ENCODE measurements around the gene KRTAP10-11. TPM values are rescaled to one million over a fixed set of nuclear protein-coding genes. Genes with fewer than 3 reads are reported as not detected.

The KRTAP10-11 gene
- total RNA-seq, 1 donor from 2014 or later = not detected

DNA sequence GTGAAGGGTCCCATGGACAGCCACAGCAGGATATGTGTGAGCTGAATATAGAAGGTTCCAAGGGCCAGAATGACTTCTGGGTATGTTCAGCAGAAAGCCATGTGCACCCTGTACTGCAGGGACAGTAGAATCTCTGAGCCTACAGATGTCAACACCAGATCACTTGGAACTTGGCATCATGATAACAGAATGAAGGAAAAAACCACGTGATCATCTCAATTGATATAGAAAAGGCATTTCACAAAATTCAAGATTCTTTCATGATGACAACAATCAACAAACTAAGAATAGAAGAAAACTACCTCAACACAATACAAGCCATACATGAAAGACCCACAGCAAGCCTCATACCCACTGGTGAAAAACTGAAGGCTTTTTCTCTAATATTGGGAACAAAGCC lies 21.4 kb downstream of the KRTAP10-11 start:
- Mint-ChIP-seq H3K4me1 (ENCODE audit: low read depth, unreplicated experiment) (no peaks in the 10 kb centered on the region), H3K27ac (ENCODE audit: unreplicated experiment) (no peak overlapping the region), H3K27me3 (ENCODE audit: unreplicated experiment) (peaks cover 2% of the 10 kb centered on the region), H3K4me3 (ENCODE audit: unreplicated experiment) (no peak overlapping the region), H3K9me3 (ENCODE audit: unreplicated experiment) (peaks cover 11% of the 10 kb centered on the region), H3K36me3 (ENCODE audit: unreplicated experiment) (peaks cover 30% of the 10 kb centered on the region)
- TF ChIP-seq, protein P1, sequence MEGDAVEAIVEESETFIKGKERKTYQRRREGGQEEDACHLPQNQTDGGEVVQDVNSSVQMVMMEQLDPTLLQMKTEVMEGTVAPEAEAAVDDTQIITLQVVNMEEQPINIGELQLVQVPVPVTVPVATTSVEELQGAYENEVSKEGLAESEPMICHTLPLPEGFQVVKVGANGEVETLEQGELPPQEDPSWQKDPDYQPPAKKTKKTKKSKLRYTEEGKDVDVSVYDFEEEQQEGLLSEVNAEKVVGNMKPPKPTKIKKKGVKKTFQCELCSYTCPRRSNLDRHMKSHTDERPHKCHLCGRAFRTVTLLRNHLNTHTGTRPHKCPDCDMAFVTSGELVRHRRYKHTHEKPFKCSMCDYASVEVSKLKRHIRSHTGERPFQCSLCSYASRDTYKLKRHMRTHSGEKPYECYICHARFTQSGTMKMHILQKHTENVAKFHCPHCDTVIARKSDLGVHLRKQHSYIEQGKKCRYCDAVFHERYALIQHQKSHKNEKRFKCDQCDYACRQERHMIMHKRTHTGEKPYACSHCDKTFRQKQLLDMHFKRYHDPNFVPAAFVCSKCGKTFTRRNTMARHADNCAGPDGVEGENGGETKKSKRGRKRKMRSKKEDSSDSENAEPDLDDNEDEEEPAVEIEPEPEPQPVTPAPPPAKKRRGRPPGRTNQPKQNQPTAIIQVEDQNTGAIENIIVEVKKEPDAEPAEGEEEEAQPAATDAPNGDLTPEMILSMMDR (IDR thresholded peaks at IDR 0.05; ENCODE audit: partially characterized antibody, unreplicated experiment) = no peak
- no peak for DNase-seq

DNA sequence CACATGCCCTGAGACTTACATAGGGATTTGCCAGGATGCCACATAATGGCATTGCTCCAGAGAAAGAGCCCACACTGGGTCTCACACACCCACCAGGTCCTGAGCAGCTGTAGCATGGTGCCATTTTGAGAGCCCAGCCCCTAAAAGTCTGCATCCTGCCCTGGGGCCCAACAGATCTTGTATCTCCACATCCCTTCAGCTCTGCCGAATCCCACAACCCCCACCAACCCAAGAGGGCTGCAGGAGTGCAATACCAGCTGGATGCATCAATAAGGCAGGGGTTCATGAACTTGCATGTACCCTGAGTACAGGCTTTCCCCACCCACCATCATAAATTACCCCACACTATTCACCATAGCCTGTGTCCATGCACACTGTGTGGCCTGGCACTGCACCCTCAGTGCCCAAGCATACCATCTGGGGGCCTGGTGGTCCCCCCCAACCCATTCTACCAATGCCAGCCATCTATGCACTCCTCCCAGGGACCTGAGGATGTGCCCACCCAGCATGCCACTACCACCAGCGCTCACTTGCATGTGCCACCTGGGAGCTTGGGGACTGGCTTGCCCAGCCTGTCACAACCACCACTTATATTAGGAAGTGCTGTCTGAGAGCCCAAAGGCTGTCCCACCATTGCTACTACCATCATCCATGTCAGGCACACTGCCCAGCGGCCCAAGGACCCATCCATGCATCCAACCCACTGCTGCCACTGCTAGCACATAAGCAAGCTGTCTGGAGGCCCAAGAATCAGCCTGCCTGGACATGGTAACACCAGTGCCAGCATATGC lies 24.6 kb downstream of the KRTAP10-11 start:
- Mint-ChIP-seq H3K9me3 (ENCODE audit: unreplicated experiment) (peaks cover 15% of the 10 kb centered on the region), H3K27ac (ENCODE audit: unreplicated experiment) (no peak overlapping the region), H3K27me3 (ENCODE audit: unreplicated experiment) (peaks cover 2% of the 10 kb centered on the region), H3K4me1 (ENCODE audit: low read depth, unreplicated experiment) (no peaks in the 10 kb centered on the region), H3K36me3 (ENCODE audit: unreplicated experiment) (peaks cover 47% of the 10 kb centered on the region), H3K4me3 (ENCODE audit: unreplicated experiment) (no peak overlapping the region)
- TF ChIP-seq, protein P1 (IDR thresholded peaks at IDR 0.05; ENCODE audit: partially characterized antibody, unreplicated experiment) = no peak
- no peak for DNase-seq

DNA sequence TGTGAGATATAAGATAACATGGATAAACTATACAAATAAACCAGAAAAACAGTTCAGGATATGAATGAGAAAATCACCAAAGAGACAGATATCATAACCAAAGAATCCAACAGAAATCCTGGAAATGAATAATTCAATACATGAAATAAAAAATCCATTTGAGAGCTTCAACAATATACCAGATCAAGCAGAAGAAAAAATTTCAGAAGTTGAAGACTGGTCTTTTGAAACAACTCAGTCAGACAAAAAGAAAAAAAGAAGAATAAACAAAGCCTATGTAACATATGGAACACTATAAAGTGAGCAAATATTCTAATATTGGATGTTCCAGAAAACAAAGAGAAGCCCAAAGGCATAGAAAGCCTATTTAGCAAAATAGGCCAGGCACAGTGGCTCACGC lies 25.7 kb downstream of the KRTAP10-11 start:
- H3K4me1 Mint-ChIP-seq (ENCODE audit: low read depth, unreplicated experiment) = no peaks in the 10 kb centered on the region
- DNase-seq = no peak
- TF ChIP-seq, protein P1 (IDR thresholded peaks at IDR 0.05; ENCODE audit: partially characterized antibody, unreplicated experiment) = no peak
- peaks cover 4% of the 10 kb centered on the region for H3K27me3 Mint-ChIP-seq (ENCODE audit: unreplicated experiment)
- H3K9me3 Mint-ChIP-seq (ENCODE audit: unreplicated experiment) = peaks cover 17% of the 10 kb centered on the region
- H3K27ac Mint-ChIP-seq (ENCODE audit: unreplicated experiment) = no peak overlapping the region
- peaks cover 47% of the 10 kb centered on the region for H3K36me3 Mint-ChIP-seq (ENCODE audit: unreplicated experiment)
- H3K4me3 Mint-ChIP-seq (ENCODE audit: unreplicated experiment) = no peak overlapping the region

DNA sequence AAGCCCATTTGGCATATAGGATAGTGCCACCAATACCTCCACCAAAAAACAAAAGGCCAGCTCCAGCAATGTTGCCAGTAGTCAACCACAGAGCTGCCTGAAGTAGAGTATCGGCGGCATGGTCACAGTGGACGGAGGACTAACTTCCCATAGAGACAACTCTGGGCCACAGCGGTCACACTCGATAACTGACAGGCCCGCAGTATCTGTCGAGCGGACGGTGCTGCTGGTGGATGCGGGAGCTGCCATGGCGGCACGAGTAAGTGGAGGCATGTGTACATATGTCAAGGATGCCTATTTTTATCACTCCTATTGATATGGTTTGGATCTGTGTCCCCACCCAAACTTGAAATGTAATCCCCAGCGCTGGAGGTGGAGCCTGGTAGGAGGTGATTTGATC lies 31.7 kb downstream of the KRTAP10-11 start:
- no peak for DNase-seq
- Mint-ChIP-seq H3K4me3 (ENCODE audit: unreplicated experiment) (no peak overlapping the region), H3K4me1 (ENCODE audit: low read depth, unreplicated experiment) (no peaks in the 10 kb centered on the region), H3K27me3 (ENCODE audit: unreplicated experiment) (peaks cover 3% of the 10 kb centered on the region), H3K27ac (ENCODE audit: unreplicated experiment) (no peak overlapping the region), H3K9me3 (ENCODE audit: unreplicated experiment) (peaks cover 6% of the 10 kb centered on the region), H3K36me3 (ENCODE audit: unreplicated experiment) (peaks cover 15% of the 10 kb centered on the region)
- TF ChIP-seq, protein P1 (IDR thresholded peaks at IDR 0.05; ENCODE audit: partially characterized antibody, unreplicated experiment) = no peak

DNA sequence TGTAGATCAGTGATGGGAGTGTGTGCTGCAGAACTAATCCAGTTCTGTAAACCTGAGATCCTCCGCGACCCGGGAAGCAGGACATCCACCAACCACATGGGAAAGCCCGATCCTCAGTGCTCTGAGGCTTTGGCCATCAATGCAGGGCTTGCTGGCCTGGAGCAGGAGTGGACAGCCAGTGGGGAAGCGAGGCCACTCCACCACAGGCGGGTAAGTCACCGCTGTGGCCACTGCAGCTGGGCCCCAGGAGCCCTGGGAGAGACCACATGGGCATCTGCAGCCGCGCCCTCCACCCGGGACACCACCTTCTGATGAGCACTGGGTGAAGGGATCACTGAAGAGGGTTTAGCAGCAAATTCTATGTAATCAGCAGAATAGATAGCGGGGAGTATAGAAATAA lies 34.9 kb downstream of the KRTAP10-11 start:
- no peak overlapping the region for H3K4me3 Mint-ChIP-seq (ENCODE audit: unreplicated experiment)
- H3K27ac Mint-ChIP-seq (ENCODE audit: unreplicated experiment) = no peak overlapping the region
- H3K27me3 Mint-ChIP-seq (ENCODE audit: unreplicated experiment) = peaks cover 7% of the 10 kb centered on the region
- TF ChIP-seq, protein P1 (IDR thresholded peaks at IDR 0.05; ENCODE audit: partially characterized antibody, unreplicated experiment) = no peak
- H3K36me3 Mint-ChIP-seq (ENCODE audit: unreplicated experiment) = peaks cover 5% of the 10 kb centered on the region
- peaks cover 7% of the 10 kb centered on the region for H3K9me3 Mint-ChIP-seq (ENCODE audit: unreplicated experiment)
- H3K4me1 Mint-ChIP-seq (ENCODE audit: low read depth, unreplicated experiment) = no peaks in the 10 kb centered on the region
- DNase-seq = no peak
